ENCODE measurements around the gene LKAAEAR1.

DNA sequence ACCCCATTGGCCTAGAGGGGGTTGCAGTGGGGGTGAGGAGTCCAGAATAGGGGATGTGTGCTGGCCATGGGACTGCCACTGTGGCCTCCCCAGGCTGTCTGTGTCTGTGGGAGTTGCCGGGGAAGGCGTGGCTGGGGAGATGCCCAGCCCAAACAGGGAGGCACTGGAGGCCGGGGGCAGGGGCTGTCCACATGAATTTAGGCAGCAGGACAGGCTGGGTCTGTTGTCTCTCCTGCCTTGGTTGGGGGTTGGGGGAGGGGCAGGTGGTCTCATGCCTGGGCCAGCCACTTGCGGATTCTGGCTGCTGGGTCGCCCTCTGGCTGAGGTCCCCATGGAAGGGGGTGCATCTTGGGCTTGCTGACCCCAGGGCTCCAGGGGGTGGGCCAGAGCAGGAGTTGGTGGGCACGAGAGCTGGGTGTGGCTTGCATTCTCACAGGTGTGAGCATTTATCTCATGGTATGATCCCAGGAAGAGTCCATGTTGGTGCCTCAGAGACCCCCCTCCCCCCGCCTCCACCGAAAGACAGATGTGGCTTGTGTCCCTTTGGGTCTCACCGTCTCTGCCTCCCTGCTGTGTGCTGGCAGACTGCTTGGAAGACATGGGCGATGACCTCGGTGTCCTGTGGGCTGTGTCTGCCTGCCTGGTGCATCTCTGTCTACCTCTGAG lies 38.7 kb downstream of the LKAAEAR1 start:
- TF ChIP-seq EZH2 (IDR thresholded peaks at IDR 0.05; ENCODE audit: borderline replicate concordance), result no peak
- TF ChIP-seq, protein P1, sequence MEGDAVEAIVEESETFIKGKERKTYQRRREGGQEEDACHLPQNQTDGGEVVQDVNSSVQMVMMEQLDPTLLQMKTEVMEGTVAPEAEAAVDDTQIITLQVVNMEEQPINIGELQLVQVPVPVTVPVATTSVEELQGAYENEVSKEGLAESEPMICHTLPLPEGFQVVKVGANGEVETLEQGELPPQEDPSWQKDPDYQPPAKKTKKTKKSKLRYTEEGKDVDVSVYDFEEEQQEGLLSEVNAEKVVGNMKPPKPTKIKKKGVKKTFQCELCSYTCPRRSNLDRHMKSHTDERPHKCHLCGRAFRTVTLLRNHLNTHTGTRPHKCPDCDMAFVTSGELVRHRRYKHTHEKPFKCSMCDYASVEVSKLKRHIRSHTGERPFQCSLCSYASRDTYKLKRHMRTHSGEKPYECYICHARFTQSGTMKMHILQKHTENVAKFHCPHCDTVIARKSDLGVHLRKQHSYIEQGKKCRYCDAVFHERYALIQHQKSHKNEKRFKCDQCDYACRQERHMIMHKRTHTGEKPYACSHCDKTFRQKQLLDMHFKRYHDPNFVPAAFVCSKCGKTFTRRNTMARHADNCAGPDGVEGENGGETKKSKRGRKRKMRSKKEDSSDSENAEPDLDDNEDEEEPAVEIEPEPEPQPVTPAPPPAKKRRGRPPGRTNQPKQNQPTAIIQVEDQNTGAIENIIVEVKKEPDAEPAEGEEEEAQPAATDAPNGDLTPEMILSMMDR (IDR thresholded peaks at IDR 0.05; ENCODE audit: poor library complexity), result no peak

Data from hepatocyte (in vitro differentiated cells).